Fibroblast of skin of back (primary cell): ENCODE results near the gene RGL3.
"Not testable (repeated sequence)": the region's sequence is repeated elsewhere in the genome, so short reads cannot be mapped to it uniquely, and the experiment has no call there.

Experiments used
- DNase-seq: peaks from one replicate; pipeline ENCODE4 v3.0.0-alpha.2; 2013

The RGL3 gene

GRCh38 chr19:11382898-11383705 lies 36.0 kb downstream of the RGL3 start:
- DNase-seq = no peak

GRCh38 chr19:11380653-11381537 lies 38.2 kb downstream of the RGL3 start:
- DNase-seq = peak; percentile 97

- no peak for DNase-seq
These were observed 39.2 kb downstream of the RGL3 start for GRCh38 chr19:11379857-11380350.

GRCh38 chr19:11379269-11379845 lies 39.8 kb downstream of the RGL3 start:
- DNase-seq = not testable (repeated sequence)

GRCh38 chr19:11378319-11379189 lies 40.6 kb downstream of the RGL3 start:
- DNase-seq = peak; percentile 91

- peak; percentile 44 for DNase-seq
These were observed 41.4 kb downstream of the RGL3 start for GRCh38 chr19:11377756-11378155.

- DNase-seq = peak; percentile 93
These were observed 41.9 kb downstream of the RGL3 start for GRCh38 chr19:11377237-11377636.

- no peak for DNase-seq
These were observed 43.8 kb downstream of the RGL3 start for GRCh38 chr19:11375143-11375948.

GRCh38 chr19:11374433-11375142 lies 44.5 kb downstream of the RGL3 start, which contains the start of gene SWSAP1:
SWSAP1 (plus strand) TSS chr19:11374666; CDS start chr19:11374681, 15 bp downstream.
- peak; percentile 99 for DNase-seq

GRCh38 chr19:11373885-11374432 lies 45.2 kb downstream of the RGL3 start:
- no peak for DNase-seq

GRCh38 chr19:11373166-11373884 lies 45.8 kb downstream of the RGL3 start:
- DNase-seq = peak; percentile 22

GRCh38 chr19:11370744-11371143 lies 48.4 kb downstream of the RGL3 start:
- DNase-seq = no peak

- no peak for DNase-seq
These were observed 51.6 kb downstream of the RGL3 start for GRCh38 chr19:11367528-11367927.

GRCh38 chr19:11365557-11366117 lies 53.5 kb downstream of the RGL3 start:
- no peak for DNase-seq

- no peak for DNase-seq
These were observed 54.2 kb downstream of the RGL3 start for GRCh38 chr19:11364935-11365334.

- no peak for DNase-seq
These were observed 54.7 kb downstream of the RGL3 start for GRCh38 chr19:11364296-11364904.

GRCh38 chr19:11363881-11364280 lies 55.2 kb downstream of the RGL3 start:
- DNase-seq = no peak
